Measurements from ENCODE around the gene DIAPH2.

DIAPH2 gene

GRCh38 chrX:97074400-97074799 lies 389.8 kb downstream of the DIAPH2 start:
- H3K9ac ChIP-seq (ENCODE audit: low read length): no peak overlapping the region
- H3K4me1 ChIP-seq (ENCODE audit: low read length): no peaks in the 10 kb centered on the region
- H3K36me3 ChIP-seq (replicated peaks; ENCODE audit: insufficient read depth, low read length): no peaks in the 10 kb centered on the region
- H3K79me2 ChIP-seq (ENCODE audit: low read length): no peaks in the 10 kb centered on the region
- no peak overlapping the region for H3K27ac ChIP-seq (ENCODE audit: low read length)
- no peak overlapping the region for H3K4me2 ChIP-seq (ENCODE audit: low read depth, low read length)
- no peaks in the 10 kb centered on the region for H3F3A ChIP-seq (ENCODE audit: insufficient read depth, low read length)
- no peak overlapping the region for H2AFZ ChIP-seq (ENCODE audit: low read length)
- no peak overlapping the region for H3K4me3 ChIP-seq (ENCODE audit: low read length)
- no peaks in the 10 kb centered on the region for H3K9me2 ChIP-seq (replicated peaks; ENCODE audit: insufficient read depth, low read length)
- no peaks in the 10 kb centered on the region for H4K20me1 ChIP-seq (ENCODE audit: insufficient read depth, low read length)
- no peaks in the 10 kb centered on the region for H3K27me3 ChIP-seq (replicated peaks; ENCODE audit: insufficient read depth, low read length)
- H3K9me3 ChIP-seq (replicated peaks; ENCODE audit: insufficient read depth, low read length): no peaks in the 10 kb centered on the region
- no peak for DNase-seq
- TF ChIP-seq, protein P1, sequence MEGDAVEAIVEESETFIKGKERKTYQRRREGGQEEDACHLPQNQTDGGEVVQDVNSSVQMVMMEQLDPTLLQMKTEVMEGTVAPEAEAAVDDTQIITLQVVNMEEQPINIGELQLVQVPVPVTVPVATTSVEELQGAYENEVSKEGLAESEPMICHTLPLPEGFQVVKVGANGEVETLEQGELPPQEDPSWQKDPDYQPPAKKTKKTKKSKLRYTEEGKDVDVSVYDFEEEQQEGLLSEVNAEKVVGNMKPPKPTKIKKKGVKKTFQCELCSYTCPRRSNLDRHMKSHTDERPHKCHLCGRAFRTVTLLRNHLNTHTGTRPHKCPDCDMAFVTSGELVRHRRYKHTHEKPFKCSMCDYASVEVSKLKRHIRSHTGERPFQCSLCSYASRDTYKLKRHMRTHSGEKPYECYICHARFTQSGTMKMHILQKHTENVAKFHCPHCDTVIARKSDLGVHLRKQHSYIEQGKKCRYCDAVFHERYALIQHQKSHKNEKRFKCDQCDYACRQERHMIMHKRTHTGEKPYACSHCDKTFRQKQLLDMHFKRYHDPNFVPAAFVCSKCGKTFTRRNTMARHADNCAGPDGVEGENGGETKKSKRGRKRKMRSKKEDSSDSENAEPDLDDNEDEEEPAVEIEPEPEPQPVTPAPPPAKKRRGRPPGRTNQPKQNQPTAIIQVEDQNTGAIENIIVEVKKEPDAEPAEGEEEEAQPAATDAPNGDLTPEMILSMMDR (IDR thresholded peaks at IDR 0.05; ENCODE audit: low read length): no peak
- TF ChIP-seq EZH2 (optimal IDR thresholded peaks at IDR 0.05; ENCODE audit: low read depth, low read length) (no peak), EZH2phosphoT487 (IDR thresholded peaks at IDR 0.05; ENCODE audit: low read length) (no peak)

GRCh38 chrX:97089116-97089515 lies 404.5 kb downstream of the DIAPH2 start:
- TF ChIP-seq, protein P1 (IDR thresholded peaks at IDR 0.05; ENCODE audit: low read length): no peak
- TF ChIP-seq EZH2phosphoT487 (IDR thresholded peaks at IDR 0.05; ENCODE audit: low read length) (no peak), EZH2 (optimal IDR thresholded peaks at IDR 0.05; ENCODE audit: low read depth, low read length) (no peak)
- Histone ChIP-seq H4K20me1 (ENCODE audit: insufficient read depth, low read length) (no peaks in the 10 kb centered on the region), H3K79me2 (ENCODE audit: low read length) (no peaks in the 10 kb centered on the region), H3K27ac (ENCODE audit: low read length) (no peak overlapping the region), H3K4me1 (ENCODE audit: low read length) (no peaks in the 10 kb centered on the region), H2AFZ (ENCODE audit: low read length) (no peak overlapping the region), H3K27me3 (replicated peaks; ENCODE audit: insufficient read depth, low read length) (no peaks in the 10 kb centered on the region), H3K4me3 (ENCODE audit: low read length) (no peak overlapping the region), H3K9me3 (replicated peaks; ENCODE audit: insufficient read depth, low read length) (no peaks in the 10 kb centered on the region), H3K9ac (ENCODE audit: low read length) (no peak overlapping the region), H3K4me2 (ENCODE audit: low read depth, low read length) (no peak overlapping the region), H3K9me2 (replicated peaks; ENCODE audit: insufficient read depth, low read length) (no peaks in the 10 kb centered on the region), H3F3A (ENCODE audit: insufficient read depth, low read length) (no peaks in the 10 kb centered on the region), H3K36me3 (replicated peaks; ENCODE audit: insufficient read depth, low read length) (no peaks in the 10 kb centered on the region)
- no peak for DNase-seq

DNA sequence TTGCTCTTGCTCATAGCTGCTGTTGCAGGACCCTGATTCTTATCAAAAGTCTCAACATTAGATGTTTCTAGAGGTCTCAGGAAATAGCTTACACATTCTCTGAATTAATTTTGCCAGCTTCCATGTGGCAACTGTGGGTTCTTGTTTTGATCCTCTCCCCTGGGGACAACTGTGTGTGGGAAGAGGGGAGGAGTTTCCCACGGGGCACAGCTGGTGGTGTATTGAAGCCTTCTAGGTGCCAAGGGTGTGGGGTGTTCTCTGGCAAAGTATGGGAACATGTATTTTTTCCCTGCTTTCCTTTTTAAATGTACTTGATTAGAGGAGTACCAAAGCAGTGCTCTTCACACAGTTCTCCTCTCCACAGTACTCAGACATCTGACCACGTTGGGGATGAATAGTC lies 411.7 kb downstream of the DIAPH2 start:
- H3K27me3 ChIP-seq (replicated peaks; ENCODE audit: insufficient read depth, low read length): no peaks in the 10 kb centered on the region
- TF ChIP-seq EZH2 (optimal IDR thresholded peaks at IDR 0.05; ENCODE audit: low read depth, low read length) (no peak), EZH2phosphoT487 (IDR thresholded peaks at IDR 0.05; ENCODE audit: low read length) (no peak)
- TF ChIP-seq, protein P1 (IDR thresholded peaks at IDR 0.05; ENCODE audit: low read length): no peak
- no peak overlapping the region for H3K4me3 ChIP-seq (ENCODE audit: low read length)

More for the DNA sequence above, 411.7 kb downstream of the DIAPH2 start:
- Histone ChIP-seq H3K27ac (ENCODE audit: low read length) (no peak overlapping the region), H3K9me2 (replicated peaks; ENCODE audit: insufficient read depth, low read length) (no peaks in the 10 kb centered on the region), H2AFZ (ENCODE audit: low read length) (no peak overlapping the region), H3K36me3 (replicated peaks; ENCODE audit: insufficient read depth, low read length) (no peaks in the 10 kb centered on the region), H4K20me1 (ENCODE audit: insufficient read depth, low read length) (no peaks in the 10 kb centered on the region), H3K4me1 (ENCODE audit: low read length) (no peaks in the 10 kb centered on the region), H3K9me3 (replicated peaks; ENCODE audit: insufficient read depth, low read length) (no peaks in the 10 kb centered on the region), H3K4me2 (ENCODE audit: low read depth, low read length) (no peak overlapping the region), H3K79me2 (ENCODE audit: low read length) (no peaks in the 10 kb centered on the region), H3F3A (ENCODE audit: insufficient read depth, low read length) (no peaks in the 10 kb centered on the region), H3K9ac (ENCODE audit: low read length) (no peak overlapping the region)
- DNase-seq: no peak
